Neural cell (in vitro differentiated cells): ENCODE results near the gene SAMD3.

Experiments
- CTCF ChIP-seq: fragments of 450-650 bp; IDR thresholded peaks from 2 replicates; pipeline ENCODE4 v1.5.1; 2014; ENCODE audit warnings: antibody characterized with exemption, mild to moderate bottlenecking, moderate library complexity; ENCODE audit not compliant: poor library complexity, severe bottlenecking
- EP300 ChIP-seq: fragments of 450-650 bp; conservative IDR thresholded peaks from 2 replicates; pipeline ENCODE4 v1.6.1; 2014; ENCODE audit warnings: antibody characterized with exemption, mild to moderate bottlenecking, moderate library complexity; ENCODE audit not compliant: poor library complexity, severe bottlenecking
- EZH2 ChIP-seq: fragments of 200-600, 300-800 bp; shearing (Covaris generic), sonication (generic); IDR thresholded peaks from 2 replicates; pipeline ENCODE4 v1.6.1; 2014; ENCODE audit warnings: antibody characterized with exemption, low read length, borderline replicate concordance, mild to moderate bottlenecking; ENCODE audit not compliant: insufficient read depth, poor library complexity, severe bottlenecking
- MXI1 ChIP-seq: fragments of 450-650 bp; conservative IDR thresholded peaks from 2 replicates; pipeline ENCODE4 v1.6.1; 2014; ENCODE audit warnings: antibody characterized with exemption, mild to moderate bottlenecking; ENCODE audit not compliant: poor library complexity, severe bottlenecking
- POLR2AphosphoS5 ChIP-seq: IDR thresholded peaks from 2 replicates; pipeline ENCODE4 v1.6.1; 2012
- RAD21 ChIP-seq: fragments of 450-650 bp; conservative IDR thresholded peaks from 2 replicates; pipeline ENCODE4 v1.6.1; 2014; ENCODE audit warnings: antibody characterized with exemption, mild to moderate bottlenecking, moderate library complexity
- REST ChIP-seq: IDR thresholded peaks from 2 replicates; pipeline ENCODE4 v1.6.1; 2012; ENCODE audit warnings: borderline replicate concordance
- TAF1 ChIP-seq: IDR thresholded peaks from 2 replicates; pipeline ENCODE4 v1.6.1; 2012; ENCODE audit warnings: low read depth

- TF ChIP-seq EP300 (no peak), CTCF (no peak), TAF1 (no peak), POLR2AphosphoS5 (no peak), EZH2 (no peak), RAD21 (no peak), MXI1 (no peak), REST (no peak)
These were observed 47.4 kb upstream of the SAMD3 start for GRCh38 chr6:130269969-130270635.
